Measurements from ENCODE around the gene ZNF775. TPM values are rescaled to one million over a fixed set of nuclear protein-coding genes. Genes with fewer than 3 reads are reported as not detected.

Gene ZNF775
- polyA plus RNA-seq, 6 donors from 2014 or later: 1.4 to 8.9 (median 4.5) TPM

DNA sequence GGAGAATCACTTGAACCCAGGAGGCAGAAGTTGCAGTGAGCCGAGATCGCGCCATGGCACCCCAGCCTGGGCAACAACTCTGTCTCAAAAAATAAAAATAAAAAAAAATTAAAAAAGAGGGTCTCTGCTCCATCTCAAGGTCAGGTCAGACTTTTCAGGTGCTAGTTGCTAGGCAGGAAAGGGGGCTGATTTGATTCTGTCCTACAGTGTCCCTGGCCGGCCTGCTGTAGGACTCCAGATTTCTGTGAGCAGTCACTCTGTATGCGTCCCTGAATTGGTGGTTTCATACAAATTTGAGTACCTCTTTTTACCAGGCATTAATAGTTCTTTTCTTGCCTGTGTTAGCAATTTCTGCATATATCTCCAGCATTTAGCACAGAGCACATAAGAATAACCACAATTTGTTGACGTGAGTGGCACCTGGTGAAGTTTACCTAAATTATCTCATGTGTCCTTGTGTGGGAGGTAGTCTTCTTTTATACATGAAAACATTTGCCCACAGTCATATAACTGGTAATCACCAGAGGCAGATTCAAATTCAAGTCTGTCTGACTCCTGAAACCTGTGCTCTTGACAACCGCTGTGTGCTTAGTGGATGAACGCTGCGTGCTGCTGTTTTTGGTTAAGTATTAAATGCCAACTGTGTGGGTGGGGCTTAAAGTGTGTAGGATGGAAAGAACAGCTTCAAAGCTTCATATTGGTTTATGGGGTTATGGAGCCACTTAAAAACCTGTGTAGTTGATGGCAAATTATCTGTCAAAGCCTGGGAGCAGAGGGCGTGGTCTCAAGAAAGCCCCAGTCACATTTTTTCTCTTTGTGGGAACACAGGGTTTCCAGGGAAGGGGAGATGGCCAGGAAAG is 3.2 kb upstream of the ZNF775 start:
- peaks cover 46 to 61% (median 57%) of the 10 kb centered on the region in 3 donors for H3K4me1 Mint-ChIP-seq
- peak overlapping the region; percentile 81 to 97 (median 94) for H3K27ac Mint-ChIP-seq
- ATAC-seq (ENCODE audit: low read depth in 2 of 2) (peak in 1 of 2 donors; percentile 0), DNase-seq (no peak)
- no peaks in the 10 kb centered on the region for H3K9me3 Mint-ChIP-seq
- H3K4me3 Mint-ChIP-seq: peak overlapping the region in 6 of 8 donors; percentile 5 to 77 (median 43)
- H3K27me3 Mint-ChIP-seq: no peaks in the 10 kb centered on the region
- H3K36me3 Mint-ChIP-seq: no peaks in the 10 kb centered on the region

DNA sequence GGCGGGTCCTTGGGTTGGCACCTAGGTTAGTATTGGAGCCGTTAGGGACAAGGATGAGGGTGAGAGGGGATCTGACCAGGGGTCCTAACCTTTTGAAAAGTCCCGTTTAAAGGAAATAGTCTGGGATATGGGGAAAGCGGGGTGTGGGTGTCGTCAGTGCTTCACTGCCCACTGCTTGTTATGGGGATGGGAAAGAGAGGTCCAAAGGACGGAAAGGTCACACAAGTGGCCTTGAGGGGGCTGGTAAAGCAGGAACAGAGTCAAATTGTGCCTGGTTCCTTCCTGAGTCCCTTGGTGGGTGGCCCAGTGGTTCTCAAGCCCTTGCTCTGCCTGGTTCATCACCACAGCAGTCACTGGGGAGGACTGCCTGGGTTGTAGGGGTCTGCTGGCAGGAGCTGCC is 2.6 kb upstream of the ZNF775 start:
- no peaks in the 10 kb centered on the region for H3K36me3 Mint-ChIP-seq
- no peaks in the 10 kb centered on the region for H3K9me3 Mint-ChIP-seq
- H3K27me3 Mint-ChIP-seq: no peaks in the 10 kb centered on the region
- H3K4me3 Mint-ChIP-seq: peak overlapping the region in 4 of 8 donors; percentile 5 to 77 (median 68)
- ATAC-seq (ENCODE audit: low read depth in 2 of 2) (no peak), DNase-seq (no peak)
- peaks cover 46 to 64% (median 60%) of the 10 kb centered on the region in 3 donors for H3K4me1 Mint-ChIP-seq
- peak overlapping the region; percentile 70 to 97 (median 96) for H3K27ac Mint-ChIP-seq

DNA sequence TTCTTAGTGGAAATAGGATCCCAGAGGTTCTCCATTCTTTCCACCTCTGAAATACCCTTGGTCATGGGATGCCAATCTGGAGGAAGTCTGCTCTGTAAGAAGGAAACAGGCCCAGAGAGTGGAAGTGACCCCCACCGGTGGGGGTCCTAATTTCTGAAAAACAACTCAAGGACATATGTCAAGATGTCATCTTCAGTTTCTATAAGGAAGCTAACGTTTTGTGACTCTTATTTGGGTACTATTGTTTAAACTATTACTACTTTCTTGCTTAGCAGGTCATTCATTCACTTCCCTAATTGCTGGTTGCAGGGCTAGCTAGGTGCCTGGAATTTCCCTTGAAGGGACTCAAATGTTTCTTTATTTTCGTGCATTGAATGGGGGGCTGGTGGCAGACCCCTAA is 1.9 kb upstream of the ZNF775 start:
- Mint-ChIP-seq H3K27ac (peak overlapping the region; percentile 94 to 98 (median 97)), H3K27me3 (no peaks in the 10 kb centered on the region), H3K4me3 (peak overlapping the region; percentile 77 to 95 (median 88)), H3K4me1 (peaks cover 46 to 64% (median 62%) of the 10 kb centered on the region in 3 donors), H3K36me3 (no peaks in the 10 kb centered on the region), H3K9me3 (no peaks in the 10 kb centered on the region)
- peak; percentile 57 for DNase-seq
- ATAC-seq (ENCODE audit: low read depth in 2 of 2): peak; percentile 20 to 33

DNA sequence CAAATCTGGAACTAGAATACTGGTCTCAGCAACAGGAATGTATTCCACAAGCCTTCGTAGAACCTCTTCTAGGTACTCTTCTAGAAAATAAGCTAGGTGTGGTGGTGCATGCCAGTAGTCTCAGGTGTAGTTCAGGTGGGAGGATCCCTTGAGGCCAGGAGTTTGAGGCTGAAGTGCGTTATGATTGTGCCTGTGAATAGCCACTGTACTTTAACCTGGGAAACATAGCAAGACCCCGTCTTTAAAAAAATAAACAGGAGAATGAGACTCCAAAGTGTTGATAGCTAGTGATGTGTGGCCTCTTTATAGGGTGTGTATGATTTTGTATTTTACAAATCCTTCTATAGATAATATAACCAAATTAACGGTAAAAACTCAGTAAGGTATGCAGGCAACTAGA is 1.5 kb upstream of the ZNF775 start:
- H3K36me3 Mint-ChIP-seq: no peaks in the 10 kb centered on the region
- peak overlapping the region; percentile 94 to 98 (median 97) for H3K27ac Mint-ChIP-seq
- ATAC-seq (ENCODE audit: low read depth in 2 of 2): no peak
- no peak for DNase-seq
- peak overlapping the region; percentile 77 to 95 (median 88) for H3K4me3 Mint-ChIP-seq
- peaks cover 47 to 68% (median 67%) of the 10 kb centered on the region in 3 donors for H3K4me1 Mint-ChIP-seq
- H3K9me3 Mint-ChIP-seq: no peaks in the 10 kb centered on the region
- no peaks in the 10 kb centered on the region for H3K27me3 Mint-ChIP-seq

DNA sequence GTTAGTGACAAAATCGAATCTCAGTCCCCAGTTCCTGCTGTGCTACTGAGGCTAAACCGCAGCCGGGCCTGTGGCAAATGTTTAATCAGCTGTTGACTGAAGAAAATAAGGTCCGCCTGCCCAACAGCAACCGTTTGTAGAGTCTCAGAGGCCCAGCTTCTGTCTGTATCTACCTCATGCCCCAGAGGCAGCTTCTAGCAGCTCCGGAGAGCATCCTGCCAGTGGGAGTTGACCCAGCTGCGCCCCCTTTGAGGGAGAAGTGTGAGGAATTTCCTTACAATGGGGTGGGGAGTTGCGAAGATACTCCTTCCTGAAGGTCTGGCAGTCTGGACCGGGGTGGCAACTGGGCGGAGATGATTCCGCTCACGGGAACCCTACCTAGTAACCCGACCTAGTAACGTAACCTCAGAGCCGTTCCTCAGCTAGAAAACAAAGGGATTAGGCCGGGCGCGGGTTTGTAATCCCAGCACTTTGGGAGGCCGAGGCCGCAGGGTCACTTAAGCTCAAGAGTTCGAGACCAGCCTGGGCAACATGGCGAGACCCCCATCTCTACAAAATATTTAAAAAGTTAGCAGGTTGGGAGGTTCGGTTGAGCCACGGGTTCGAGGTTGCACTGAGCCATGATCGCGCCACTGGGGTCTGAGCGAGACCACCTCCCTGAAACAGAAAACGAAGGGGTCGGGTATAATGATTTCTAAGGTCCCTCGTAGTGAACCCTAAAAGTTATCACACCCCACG is 846 bp upstream of the ZNF775 start:
- Mint-ChIP-seq H3K27me3 (no peaks in the 10 kb centered on the region), H3K4me1 (peaks cover 50 to 72% (median 63%) of the 10 kb centered on the region in 3 donors), H3K36me3 (no peaks in the 10 kb centered on the region), H3K4me3 (peak overlapping the region; percentile 83 to 95 (median 90)), H3K9me3 (no peaks in the 10 kb centered on the region), H3K27ac (peak overlapping the region; percentile 92 to 98 (median 96))
- DNase-seq (no peak), ATAC-seq (ENCODE audit: low read depth in 2 of 2) (no peak)

DNA sequence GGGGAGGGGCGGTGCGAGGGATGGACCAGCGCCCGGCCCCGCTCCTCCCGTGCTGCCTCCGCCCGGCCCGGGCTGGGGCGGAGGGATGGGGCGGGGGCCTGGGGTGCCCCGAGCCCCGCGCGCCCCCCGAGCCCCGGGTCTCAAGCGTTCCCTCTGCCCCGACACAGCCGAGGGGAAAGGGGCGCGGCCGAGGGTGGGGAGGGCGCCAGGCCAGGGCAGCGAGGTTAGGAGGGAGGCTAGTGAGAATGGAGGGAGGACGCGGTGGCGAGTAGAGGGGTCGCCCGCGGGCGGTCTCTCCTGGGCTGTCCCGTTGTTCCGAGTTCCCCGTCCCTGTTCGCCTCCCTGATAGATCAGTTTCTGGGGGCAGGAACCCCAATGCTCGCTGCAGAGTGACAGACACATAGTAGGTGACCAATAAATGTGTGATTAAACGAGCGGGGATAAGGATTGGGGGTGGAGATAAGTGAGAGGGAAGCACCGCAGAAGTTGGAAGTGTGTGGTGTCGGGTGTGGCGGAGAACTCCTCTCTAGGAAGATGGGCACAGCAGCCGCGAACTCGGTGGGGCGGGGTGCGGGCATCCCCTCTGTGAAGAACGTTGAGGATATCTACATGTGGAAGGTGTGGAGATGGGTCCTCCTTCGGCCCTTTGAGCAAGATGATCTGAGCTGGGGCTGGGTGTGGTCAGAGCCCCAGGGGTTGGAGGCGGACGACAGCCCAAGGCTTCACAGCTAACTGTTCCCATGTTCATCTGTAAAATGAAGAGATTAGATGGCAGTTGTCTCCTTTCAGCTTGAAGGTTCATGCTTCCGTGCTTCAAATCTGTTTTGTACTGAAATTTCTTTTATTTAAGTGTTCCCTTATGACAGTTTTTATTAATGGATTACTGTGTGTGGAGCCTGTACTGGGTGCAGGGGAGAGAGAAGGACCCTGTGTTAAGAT is 580 bp downstream of the ZNF775 start:
- DNase-seq: no peak
- no peak for ATAC-seq (ENCODE audit: low read depth in 2 of 2)
- no peaks in the 10 kb centered on the region for H3K9me3 Mint-ChIP-seq

DNA sequence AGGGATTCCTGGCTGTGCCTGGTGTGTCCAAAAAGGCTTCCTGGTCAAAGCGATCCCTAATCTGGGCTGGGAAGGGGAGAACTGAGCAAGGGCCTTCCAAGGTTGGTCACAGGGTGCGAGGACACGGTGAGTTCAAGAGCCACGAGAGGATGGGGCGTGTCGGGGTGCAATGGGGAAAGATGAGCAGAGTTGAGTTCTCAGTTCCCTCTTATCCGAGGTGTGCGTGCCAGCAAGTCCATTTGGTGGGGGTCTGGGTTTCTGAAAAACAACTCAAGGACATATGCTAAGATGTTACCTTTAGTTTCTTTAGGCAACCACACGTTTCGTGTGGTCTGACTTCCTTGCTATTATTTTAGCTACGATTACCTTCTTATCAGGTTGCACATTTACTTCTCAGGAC is 1.3 kb downstream of the ZNF775 start:
- Mint-ChIP-seq H3K4me1 (peaks cover 42 to 69% (median 49%) of the 10 kb centered on the region in 3 donors), H3K9me3 (no peaks in the 10 kb centered on the region), H3K36me3 (no peaks in the 10 kb centered on the region), H3K4me3 (peak overlapping the region; percentile 83 to 97 (median 94)), H3K27ac (peak overlapping the region in 5 of 6 donors; percentile 42 to 98 (median 96)), H3K27me3 (no peaks in the 10 kb centered on the region)
- ATAC-seq (ENCODE audit: low read depth in 2 of 2) (no peak), DNase-seq (no peak)

More for the DNA sequence above, 580 bp downstream of the ZNF775 start:
- Mint-ChIP-seq H3K27ac (peak overlapping the region; percentile 69 to 98 (median 96)), H3K36me3 (no peaks in the 10 kb centered on the region), H3K4me3 (peak overlapping the region; percentile 83 to 97 (median 94)), H3K27me3 (no peaks in the 10 kb centered on the region), H3K4me1 (peaks cover 42 to 67% (median 51%) of the 10 kb centered on the region in 3 donors)

DNA sequence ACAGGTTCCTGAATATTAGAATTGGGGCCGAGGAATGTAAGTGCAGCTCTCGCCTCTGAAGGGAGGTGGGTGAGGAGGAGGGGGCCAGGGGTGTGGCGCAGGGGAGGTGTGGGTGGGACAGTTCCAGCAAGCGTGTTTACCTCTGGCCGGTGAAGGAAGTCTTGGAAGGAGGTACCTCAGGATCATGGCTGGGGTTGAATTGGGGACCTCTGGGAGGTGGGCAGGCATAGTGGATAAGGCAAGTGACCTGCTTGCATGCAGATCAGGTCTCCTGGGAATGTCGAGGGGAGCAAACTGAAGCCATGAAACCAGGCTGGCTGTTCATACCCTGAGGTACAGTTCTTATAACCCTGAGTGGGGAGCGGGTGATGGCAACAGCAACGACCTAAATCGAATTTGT is 2.0 kb downstream of the ZNF775 start:
- no peaks in the 10 kb centered on the region for H3K9me3 Mint-ChIP-seq
- H3K27me3 Mint-ChIP-seq: no peaks in the 10 kb centered on the region
- no peak for ATAC-seq (ENCODE audit: low read depth in 2 of 2)
- peak overlapping the region in 6 of 8 donors; percentile 28 to 90 (median 64) for H3K4me3 Mint-ChIP-seq
- H3K4me1 Mint-ChIP-seq: peaks cover 37 to 64% (median 44%) of the 10 kb centered on the region in 3 donors
- no peak for DNase-seq
- H3K36me3 Mint-ChIP-seq: no peaks in the 10 kb centered on the region
- H3K27ac Mint-ChIP-seq: peak overlapping the region in 2 of 6 donors; percentile 42 to 97

DNA sequence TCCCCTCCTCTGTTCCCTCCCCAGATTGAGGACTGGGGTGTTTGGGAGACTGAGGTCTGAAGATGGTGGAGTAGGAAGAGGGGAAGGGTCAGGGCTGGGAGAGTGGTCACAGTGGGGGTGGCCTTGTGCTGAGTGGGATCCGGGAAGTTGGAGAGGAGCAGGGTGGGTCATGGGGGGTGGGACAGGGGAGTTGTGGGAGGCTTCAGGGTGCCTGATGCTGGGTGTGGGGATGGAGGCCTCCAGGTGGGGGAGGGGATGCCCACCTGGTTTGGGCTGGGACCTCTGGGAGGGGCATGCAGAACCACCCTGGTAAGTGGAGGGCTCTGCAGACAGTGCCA is 2.6 kb downstream of the ZNF775 start:
- no peaks in the 10 kb centered on the region for H3K27me3 Mint-ChIP-seq
- ATAC-seq (ENCODE audit: low read depth in 2 of 2) (no peak), DNase-seq (no peak)
- H3K4me1 Mint-ChIP-seq: peaks cover 34 to 57% (median 37%) of the 10 kb centered on the region in 3 donors
- H3K9me3 Mint-ChIP-seq: no peaks in the 10 kb centered on the region
- H3K27ac Mint-ChIP-seq: no peak overlapping the region
- no peaks in the 10 kb centered on the region for H3K36me3 Mint-ChIP-seq
- H3K4me3 Mint-ChIP-seq: peak overlapping the region in 2 of 8 donors; percentile 1 to 15

DNA sequence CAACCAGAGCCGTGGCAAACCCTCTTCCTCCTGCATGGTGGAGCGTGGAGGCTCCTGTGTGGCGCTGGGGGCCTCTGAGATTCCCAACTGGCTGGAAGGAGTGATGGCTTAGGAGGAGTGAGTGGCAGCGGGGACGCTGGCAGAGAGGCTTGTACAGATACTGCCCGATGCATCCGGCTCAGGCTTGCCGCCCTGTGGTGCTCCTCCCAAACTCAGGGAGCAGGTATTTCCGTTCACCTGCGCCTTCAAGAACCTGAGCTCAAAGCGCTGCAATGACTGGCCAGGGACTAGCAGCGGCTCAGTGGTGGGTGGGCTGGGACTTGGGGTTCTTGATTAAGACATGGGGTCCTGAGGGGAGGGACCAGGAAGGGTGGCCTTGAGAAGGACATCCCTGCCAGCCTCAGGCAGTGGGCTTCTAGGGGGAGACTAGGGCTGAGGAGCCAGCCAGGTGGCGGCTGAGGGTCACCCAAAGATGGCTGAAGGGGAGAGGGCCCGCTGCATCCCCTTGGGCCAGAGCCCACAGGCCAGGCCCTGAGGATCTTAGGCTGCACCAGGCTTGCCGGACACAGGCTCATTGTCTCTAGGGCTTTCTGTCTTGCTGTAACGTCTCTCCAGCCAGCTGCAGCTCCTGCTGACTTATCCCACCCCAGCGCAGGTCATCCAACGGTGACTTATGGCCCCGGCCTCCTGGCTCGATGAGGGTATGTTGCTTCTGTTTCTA is 3.2 kb downstream of the ZNF775 start:
- Mint-ChIP-seq H3K4me1 (peaks cover 29 to 52% (median 33%) of the 10 kb centered on the region in 3 donors), H3K27ac (no peak overlapping the region), H3K4me3 (peak overlapping the region in 3 of 8 donors; percentile 40 to 78 (median 66)), H3K27me3 (no peaks in the 10 kb centered on the region), H3K36me3 (no peaks in the 10 kb centered on the region), H3K9me3 (no peaks in the 10 kb centered on the region)
- DNase-seq (no peak), ATAC-seq (ENCODE audit: low read depth in 2 of 2) (no peak)

DNA sequence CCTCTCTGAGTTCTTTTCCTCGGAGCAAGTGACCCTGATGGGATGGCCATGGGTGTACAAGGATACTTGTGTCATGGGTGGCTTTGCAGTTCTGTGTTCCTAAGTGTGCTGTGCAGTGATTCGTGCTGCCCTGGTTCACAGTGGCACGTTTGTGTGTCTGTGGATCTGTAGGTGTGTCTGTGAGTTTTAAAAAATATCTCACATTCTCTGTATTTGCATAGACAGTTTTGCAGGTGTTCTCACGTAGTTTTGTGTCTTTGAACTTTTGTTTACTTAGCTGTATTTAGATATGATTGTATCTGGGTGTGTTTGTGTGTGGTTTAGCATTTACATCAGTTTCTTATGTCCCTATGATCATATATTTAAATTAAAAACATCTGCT is 3.7 kb downstream of the ZNF775 start:
- no peak for DNase-seq
- no peaks in the 10 kb centered on the region for H3K27me3 Mint-ChIP-seq
- H3K4me1 Mint-ChIP-seq: peaks cover 24 to 47% (median 28%) of the 10 kb centered on the region in 3 donors
- H3K4me3 Mint-ChIP-seq: peak overlapping the region in 2 of 8 donors; percentile 26 to 78
- H3K27ac Mint-ChIP-seq: peak overlapping the region in 2 of 6 donors; percentile 0 to 37
- H3K36me3 Mint-ChIP-seq: no peaks in the 10 kb centered on the region
- ATAC-seq (ENCODE audit: low read depth in 2 of 2): no peak
- H3K9me3 Mint-ChIP-seq: no peaks in the 10 kb centered on the region

DNA sequence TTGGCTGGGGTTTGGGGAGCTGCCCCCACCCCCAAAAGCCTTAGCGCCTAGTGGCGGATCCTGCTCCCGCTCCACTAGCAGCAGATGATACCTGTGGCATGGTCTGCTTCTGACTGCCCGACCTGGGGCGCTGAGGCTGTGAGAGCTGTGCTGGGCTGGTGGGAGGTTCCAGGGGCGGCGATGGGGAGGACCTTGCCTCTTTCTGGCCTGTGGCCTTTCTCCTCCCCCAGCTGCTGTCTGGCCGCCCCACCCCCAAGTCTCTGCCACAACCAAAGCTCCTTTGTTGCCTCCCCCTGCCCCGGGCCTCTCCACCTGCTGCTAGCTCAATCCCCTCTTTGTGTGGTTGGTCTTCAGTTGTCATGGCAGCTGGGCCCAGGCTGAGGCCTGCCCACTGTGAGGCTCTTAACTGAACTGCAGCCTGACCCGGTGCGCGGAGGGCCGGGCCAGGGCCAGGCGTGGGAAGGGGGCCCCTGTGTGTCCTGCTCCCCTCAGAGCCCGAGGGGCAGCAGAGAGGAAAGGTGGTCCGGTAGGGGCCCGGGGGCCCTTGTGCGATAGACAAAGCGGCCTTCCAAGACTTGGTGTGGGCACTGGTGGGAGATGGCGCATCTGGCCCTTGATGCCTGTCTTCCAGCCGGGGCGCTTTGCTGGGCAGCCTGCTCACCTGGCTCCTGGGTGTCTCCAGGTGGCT is 4.7 kb downstream of the ZNF775 start:
- Mint-ChIP-seq H3K9me3 (no peaks in the 10 kb centered on the region), H3K4me3 (no peak overlapping the region), H3K4me1 (peaks cover 22 to 41% (median 24%) of the 10 kb centered on the region in 3 donors), H3K27me3 (no peaks in the 10 kb centered on the region), H3K27ac (no peak overlapping the region), H3K36me3 (no peaks in the 10 kb centered on the region)
- ATAC-seq (ENCODE audit: low read depth in 2 of 2) (no peak), DNase-seq (no peak)

Data from naive B cell (primary cell).